CD14-positive monocyte (primary cell): Measurements from ENCODE around the gene CAMK4. TPM values are rescaled to one million over a fixed set of nuclear protein-coding genes. Genes with fewer than 3 reads are reported as not detected.

Experiments
- DNase-seq, 3 donors: peaks; one replicate each; pipeline ENCODE4 v3.0.0-alpha.2; 2011 to 2022
- H2AFZ ChIP-seq: 2 replicates; pipeline ENCODE4 v1.6.0; 2012; ENCODE audit warnings: mild to moderate bottlenecking, low read depth, low read length, inconsistent platforms; ENCODE audit not compliant: insufficient read depth, poor library complexity, severe bottlenecking
- H3K27ac ChIP-seq, 2 donors: 1 replicate in 1 of 2; 2 replicates in 1 of 2; pipeline ENCODE4 v1.5.1; 2012 to 2013; ENCODE audit warnings: low read length in 2 of 2, control low read depth in 1 of 2, inconsistent platforms in 1 of 2, low read depth in 1 of 2, mild to moderate bottlenecking in 1 of 2
- H3K27me3 ChIP-seq, 2 donors: one replicate each; pipeline versions ENCODE4 v1.6.0 to v1.6.1; 2011 to 2013; ENCODE audit warnings: low read length in 2 of 2; ENCODE audit not compliant: control insufficient read depth in 2 of 2, insufficient read depth in 2 of 2
- H3K36me3 ChIP-seq, 2 donors: replicated peaks in 1 of 2; 1 replicate in 1 of 2; 2 replicates in 1 of 2; pipeline versions ENCODE4 v1.5.1 to v1.6.1; 2012 to 2013; ENCODE audit warnings: low read length in 2 of 2, control low read depth in 1 of 2, inconsistent platforms in 1 of 2, mild to moderate bottlenecking in 1 of 2; ENCODE audit not compliant: insufficient read depth in 2 of 2, control insufficient read depth in 1 of 2
- H3K4me1 ChIP-seq, 2 donors: 1 replicate in 1 of 2; 2 replicates in 1 of 2; pipeline versions ENCODE4 v1.5.1 to v1.6.1; 2012 to 2013; ENCODE audit warnings: low read length in 2 of 2, control low read depth in 1 of 2, inconsistent platforms in 1 of 2, mild to moderate bottlenecking in 1 of 2, moderate library complexity in 1 of 2; ENCODE audit not compliant: insufficient read depth in 2 of 2, control insufficient read depth in 1 of 2
- H3K4me2 ChIP-seq: replicated peaks from 2 replicates; pipeline ENCODE3; 2012; ENCODE audit warnings: low read length, moderate library complexity, mild to moderate bottlenecking; ENCODE audit not compliant: poor library complexity, severe bottlenecking; ENCODE audit errors: extremely low read depth
- H3K4me3 ChIP-seq, 3 experiments: fragments of 200-600 bp in 1 of 3; sonication (generic) in 1 of 3; replicated peaks in 1 of 3; 1 replicate in 2 of 3; 2 replicates in 1 of 3; pipeline ENCODE4 v1.5.1; 2011 to 2013; ENCODE audit warnings: low read length in 3 of 3, mild to moderate bottlenecking in 3 of 3, control low read depth in 2 of 3, low read depth in 2 of 3, inconsistent platforms in 1 of 3, moderate library complexity in 1 of 3
- H3K79me2 ChIP-seq: 2 replicates; pipeline ENCODE4 v1.6.0; 2012; ENCODE audit warnings: mild to moderate bottlenecking, control low read depth, inconsistent platforms, low read length, moderate library complexity; ENCODE audit not compliant: insufficient read depth
- H3K9ac ChIP-seq: 2 replicates; pipeline ENCODE4 v1.6.0; 2017; ENCODE audit warnings: low read length, mild to moderate bottlenecking; ENCODE audit not compliant: insufficient read depth, poor library complexity, severe bottlenecking
- H3K9me3 ChIP-seq, 2 donors: replicated peaks in 1 of 2; 1 replicate in 1 of 2; 2 replicates in 1 of 2; pipeline versions ENCODE4 v1.5.1 to v1.6.1; 2012 to 2013; ENCODE audit warnings: low read length in 2 of 2, control low read depth in 1 of 2; ENCODE audit not compliant: control insufficient read depth in 1 of 2, insufficient read depth in 1 of 2
- H4K20me1 ChIP-seq: 2 replicates; pipeline ENCODE4 v1.6.0; 2012; ENCODE audit warnings: mild to moderate bottlenecking, low read length, control low read depth, moderate library complexity; ENCODE audit not compliant: insufficient read depth
- H3K27ac Mint-ChIP-seq, 7 donors: one replicate each; pipeline ENCODE4 v1.8.0; 2020; ENCODE audit warnings: mild to moderate bottlenecking in 7 of 7, mixed read lengths in 7 of 7, moderate library complexity in 6 of 7, inconsistent platforms in 2 of 7
- H3K27me3 Mint-ChIP-seq, 3 donors: one replicate each; pipeline ENCODE4 v1.8.0; 2021 to 2022; ENCODE audit warnings: low read depth in 3 of 3, mild to moderate bottlenecking in 3 of 3, mixed read lengths in 3 of 3, moderate library complexity in 3 of 3, inconsistent platforms in 1 of 3
- H3K36me3 Mint-ChIP-seq, 2 donors: one replicate each; pipeline ENCODE4 v1.8.0; 2020; ENCODE audit warnings: mixed read lengths in 2 of 2, inconsistent platforms in 1 of 2, mild to moderate bottlenecking in 1 of 2
- H3K4me1 Mint-ChIP-seq: one replicate; pipeline ENCODE4 v1.8.0; 2020; ENCODE audit warnings: mild to moderate bottlenecking, mixed read lengths
- H3K4me3 Mint-ChIP-seq, 2 donors: one replicate each; pipeline ENCODE4 v1.8.0; 2020; ENCODE audit warnings: mild to moderate bottlenecking in 2 of 2, mixed read lengths in 2 of 2, moderate library complexity in 1 of 2
- H3K9me3 Mint-ChIP-seq, 7 donors: one replicate each; pipeline ENCODE4 v1.8.0; 2020 to 2022; ENCODE audit warnings: mixed read lengths in 7 of 7, mild to moderate bottlenecking in 6 of 7, moderate library complexity in 6 of 7, inconsistent platforms in 2 of 7
- WGBS: methylation state at CpG from one replicate; pipeline ENCODE4 v1.1.5; 2013; ENCODE audit warnings: missing lambda C conversion rate; ENCODE audit not compliant: insufficient coverage; 5-methylcytosine and 5-hydroxymethylcytosine counted together
- intact Hi-C, 2 donors: fragments of 100-400 bp; cut with micrococcal nuclease; formaldehyde crosslinking; loops; one replicate each; pipeline versions ENCODE4 v1.15.0 to v1.15.1; 2023
- polyA plus RNA-seq, 3 donors: library from polyadenylated mRNA; depleted of rRNA in 1 of 3; unstranded in 2 of 3; stranded (reverse) in 1 of 3; fragments of 300-500 nt in 2 of 3; fragments of >200 nt in 1 of 3; fragmentation: Illumina TruSeq in 2 of 3; gene quantifications; 1 replicate in 2 of 3; 2 replicates in 1 of 3; pipeline ENCODE4 v1.2.3, GENCODE V29; 2012 to 2021
- TF ChIP-seq, protein P1 (sequence below): fragments of 200-600 bp; IDR thresholded peaks from one replicate; pipeline ENCODE4 v1.8.0; 2022; ENCODE audit warnings: antibody characterized with exemption, mild to moderate bottlenecking

The CAMK4 gene
- polyA plus RNA-seq, 3 donors = 0.24 to 0.28 TPM; not detected in 1

DNA sequence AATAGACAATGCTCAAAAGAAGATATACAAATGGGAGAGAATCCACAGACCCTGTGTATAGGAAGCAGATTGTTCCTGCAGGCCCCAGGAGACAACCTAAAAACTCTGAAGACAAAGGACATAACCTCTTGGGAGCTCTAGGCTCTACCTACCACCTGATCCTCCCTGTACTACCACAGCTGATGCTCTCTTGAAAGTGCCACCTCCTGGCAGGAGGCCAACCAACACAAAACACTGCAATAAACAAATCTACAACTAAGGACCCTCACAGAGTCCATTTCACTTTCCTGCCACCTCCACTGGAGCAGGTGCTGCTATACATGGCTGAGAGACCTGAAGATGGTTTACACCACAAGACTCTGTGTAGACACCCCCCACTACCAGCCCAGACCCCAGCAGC, 239.1 kb downstream of the CAMK4 start:
- H3K9me3 ChIP-seq = no peaks in the 10 kb centered on the region
- no peaks in the 10 kb centered on the region for H3K36me3 Mint-ChIP-seq
- no peaks in the 10 kb centered on the region for H3K27me3 ChIP-seq
- no peak overlapping the region for H3K27ac ChIP-seq
- TF ChIP-seq, protein P1, sequence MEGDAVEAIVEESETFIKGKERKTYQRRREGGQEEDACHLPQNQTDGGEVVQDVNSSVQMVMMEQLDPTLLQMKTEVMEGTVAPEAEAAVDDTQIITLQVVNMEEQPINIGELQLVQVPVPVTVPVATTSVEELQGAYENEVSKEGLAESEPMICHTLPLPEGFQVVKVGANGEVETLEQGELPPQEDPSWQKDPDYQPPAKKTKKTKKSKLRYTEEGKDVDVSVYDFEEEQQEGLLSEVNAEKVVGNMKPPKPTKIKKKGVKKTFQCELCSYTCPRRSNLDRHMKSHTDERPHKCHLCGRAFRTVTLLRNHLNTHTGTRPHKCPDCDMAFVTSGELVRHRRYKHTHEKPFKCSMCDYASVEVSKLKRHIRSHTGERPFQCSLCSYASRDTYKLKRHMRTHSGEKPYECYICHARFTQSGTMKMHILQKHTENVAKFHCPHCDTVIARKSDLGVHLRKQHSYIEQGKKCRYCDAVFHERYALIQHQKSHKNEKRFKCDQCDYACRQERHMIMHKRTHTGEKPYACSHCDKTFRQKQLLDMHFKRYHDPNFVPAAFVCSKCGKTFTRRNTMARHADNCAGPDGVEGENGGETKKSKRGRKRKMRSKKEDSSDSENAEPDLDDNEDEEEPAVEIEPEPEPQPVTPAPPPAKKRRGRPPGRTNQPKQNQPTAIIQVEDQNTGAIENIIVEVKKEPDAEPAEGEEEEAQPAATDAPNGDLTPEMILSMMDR = no peak
- peaks cover 0 to 14% (median 1%) of the 10 kb centered on the region in 7 donors for H3K9me3 Mint-ChIP-seq
- no peaks in the 10 kb centered on the region for H4K20me1 ChIP-seq
- H3K27ac Mint-ChIP-seq = no peak overlapping the region
- DNase-seq = no peak
- intact Hi-C loops = no loop called here
- no peak overlapping the region for H2AFZ ChIP-seq
- no peak overlapping the region for H3K4me3 ChIP-seq
- no peaks in the 10 kb centered on the region for H3K36me3 ChIP-seq
- H3K4me2 ChIP-seq = no peak overlapping the region
- H3K27me3 Mint-ChIP-seq = peaks cover 0 to 6% (median 3%) of the 10 kb centered on the region in 3 donors
- peaks cover 7% of the 10 kb centered on the region for H3K4me1 Mint-ChIP-seq
- H3K79me2 ChIP-seq = no peaks in the 10 kb centered on the region
- H3K4me1 ChIP-seq = no peaks in the 10 kb centered on the region
- no peak overlapping the region for H3K9ac ChIP-seq
- no peak overlapping the region for H3K4me3 Mint-ChIP-seq

DNA sequence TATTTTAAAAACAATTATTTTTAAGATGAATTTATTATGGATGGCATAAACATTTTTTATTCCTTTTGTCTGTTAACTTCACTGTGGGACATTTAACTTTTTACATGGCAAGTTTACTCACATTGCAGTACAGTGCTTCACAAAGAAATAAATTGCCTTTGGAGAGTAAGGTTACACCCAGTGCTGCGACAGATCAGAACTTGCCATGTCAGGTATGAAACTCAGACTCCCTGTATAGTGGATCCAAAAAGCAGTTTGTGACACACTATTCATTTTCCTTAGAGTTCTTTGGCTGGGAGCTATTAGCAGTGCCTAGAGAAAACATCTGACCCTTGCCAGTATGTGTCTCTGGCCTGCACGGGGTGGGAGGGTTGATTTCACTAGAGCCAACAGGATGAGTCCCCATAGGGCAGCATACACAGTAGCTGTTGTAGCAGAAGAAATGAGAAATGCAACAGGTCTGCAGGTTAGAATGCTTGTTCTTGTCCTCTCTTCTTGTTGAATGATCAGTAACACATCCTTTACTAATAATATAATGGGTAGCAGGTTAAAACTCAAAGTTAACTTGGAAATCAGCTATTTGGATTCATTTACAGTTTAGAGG, 245.2 kb downstream of the CAMK4 start:
- H3K9me3 ChIP-seq = no peaks in the 10 kb centered on the region
- TF ChIP-seq, protein P1 = no peak
- H3K79me2 ChIP-seq = no peaks in the 10 kb centered on the region
- no peak overlapping the region for H3K4me2 ChIP-seq
- H4K20me1 ChIP-seq = no peaks in the 10 kb centered on the region
- no peak overlapping the region for H2AFZ ChIP-seq
- peaks cover 0 to 6% (median 1%) of the 10 kb centered on the region in 7 donors for H3K9me3 Mint-ChIP-seq
- no peak overlapping the region for H3K4me3 ChIP-seq
- H3K4me1 Mint-ChIP-seq = peaks cover 8% of the 10 kb centered on the region
- H3K4me3 Mint-ChIP-seq = no peak overlapping the region
- no peaks in the 10 kb centered on the region for H3K27me3 ChIP-seq
- H3K36me3 Mint-ChIP-seq = no peaks in the 10 kb centered on the region
- 100% methylated on average over 1 of the region's 2 CpGs for WGBS
- no peak overlapping the region for H3K27ac ChIP-seq
- no peak overlapping the region for H3K9ac ChIP-seq
- DNase-seq = no peak
- no peaks in the 10 kb centered on the region for H3K36me3 ChIP-seq
- H3K27ac Mint-ChIP-seq = no peak overlapping the region
- no peaks in the 10 kb centered on the region for H3K4me1 ChIP-seq
- intact Hi-C loops = no loop called here
- H3K27me3 Mint-ChIP-seq = peaks cover 0 to 2% (median 2%) of the 10 kb centered on the region in 3 donors
